Stimulated activated naive CD4-positive, alpha-beta T cell (primary cell): Measurements from ENCODE around the gene CD164L2.
A peak's percentile ranks its signal among the peaks of the same experiment; 100 is the strongest.
"Not testable (repeated sequence)": the region's sequence is repeated elsewhere in the genome, so short reads cannot be mapped to it uniquely, and the experiment has no call there.

Source experiments
- DNase-seq, 6 experiments: peaks; one replicate each; lab custom pipeline; 2025; lab: John Stamatoyannopoulos, UW

The CD164L2 gene

GRCh38 chr1:27383039-27383605 lies at the start of gene CD164L2:
TSS of gene CD164L2 (minus strand) at chr1:27383333. CDS start at chr1:27383239, 94 bp downstream.
- DNase-seq: peak in 5 of 6 experiments; percentile 31 to 44 (median 41)

- DNase-seq: not testable (repeated sequence)
These were observed 49.6 kb upstream of the CD164L2 start for GRCh38 chr1:27432725-27433124.

- no peak for DNase-seq
These were observed 48.4 kb upstream of the CD164L2 start for GRCh38 chr1:27431601-27431940.

- DNase-seq: peak in 4 of 6 experiments; percentile 25 to 70 (median 65)
These were observed 47.9 kb upstream of the CD164L2 start for GRCh38 chr1:27430903-27431600.

- DNase-seq: no peak
These were observed 45.9 kb upstream of the CD164L2 start for GRCh38 chr1:27429029-27429425.

- no peak for DNase-seq
These were observed 45.3 kb upstream of the CD164L2 start for GRCh38 chr1:27428316-27429028.

- no peak for DNase-seq
These were observed 44.7 kb upstream of the CD164L2 start for GRCh38 chr1:27427816-27428315.

GRCh38 chr1:27427329-27427728 lies 44.2 kb upstream of the CD164L2 start:
- no peak for DNase-seq

- DNase-seq: no peak
These were observed 40.6 kb upstream of the CD164L2 start for GRCh38 chr1:27423709-27424108.

- no peak for DNase-seq
These were observed 35.4 kb upstream of the CD164L2 start for GRCh38 chr1:27418326-27419185.

GRCh38 chr1:27417713-27418112 lies 34.6 kb upstream of the CD164L2 start:
- no peak for DNase-seq

GRCh38 chr1:27416387-27417111 lies 33.4 kb upstream of the CD164L2 start:
- DNase-seq: peak; percentile 10 to 62 (median 46)

- DNase-seq: no peak
These were observed 31.0 kb upstream of the CD164L2 start for GRCh38 chr1:27414091-27414490.

- DNase-seq: no peak
These were observed 29.9 kb upstream of the CD164L2 start for GRCh38 chr1:27413004-27413403.

GRCh38 chr1:27412502-27412901 lies 29.4 kb upstream of the CD164L2 start:
- no peak for DNase-seq

- DNase-seq: no peak
These were observed 27.6 kb upstream of the CD164L2 start for GRCh38 chr1:27410709-27411108.

GRCh38 chr1:27409669-27410068 lies 26.5 kb upstream of the CD164L2 start:
- no peak for DNase-seq

- DNase-seq: no peak
These were observed 25.0 kb upstream of the CD164L2 start for GRCh38 chr1:27408151-27408550.

- not testable (repeated sequence) for DNase-seq
These were observed 23.7 kb upstream of the CD164L2 start for GRCh38 chr1:27406791-27407190.

- DNase-seq: no peak
These were observed 23.2 kb upstream of the CD164L2 start for GRCh38 chr1:27406362-27406680.

- not testable (repeated sequence) for DNase-seq
These were observed 22.6 kb upstream of the CD164L2 start for GRCh38 chr1:27405598-27406361.
